HepG2 (cell line): ENCODE results near the gene EXOC1.

Source experiments
- ASH2L ChIP-seq: fragments of 300-600, 200-600 bp; sonication (generic); IDR thresholded peaks from 2 replicates; pipeline ENCODE4 v1.7.0; 2017; ENCODE audit warnings: low read depth, mild to moderate bottlenecking, moderate library complexity, mixed read lengths, low read length; ENCODE audit not compliant: insufficient read length
- CEBPZ ChIP-seq: IDR thresholded peaks from 2 replicates; pipeline ENCODE4 v1.6.1; 2012; ENCODE audit warnings: low read length, improper control_type of control experiment
- CTCF ChIP-seq: sonication (generic); formaldehyde crosslinking; IDR thresholded peaks from 2 replicates; pipeline ENCODE4 v1.5.0; 2020; ENCODE audit warnings: mild to moderate bottlenecking, missing genetic modification reagents, moderate library complexity
- HNRNPK ChIP-seq: fragments of 200-400 bp; formaldehyde crosslinking; IDR thresholded peaks from 2 replicates; pipeline ENCODE4 v1.6.1; 2018; ENCODE audit warnings: low read length, low read depth, moderate library complexity, mild to moderate bottlenecking; ENCODE audit not compliant: poor library complexity, severe bottlenecking
- MAX ChIP-seq: IDR thresholded peaks from 2 replicates; pipeline ENCODE4 v1.6.1; 2012; ENCODE audit warnings: inconsistent platforms
- MED13 ChIP-seq: sonication (generic); formaldehyde crosslinking; IDR thresholded peaks from 2 replicates; pipeline ENCODE4 v1.5.0; 2020; ENCODE audit warnings: missing genetic modification reagents
- MEIS1 ChIP-seq: sonication (generic); formaldehyde crosslinking; IDR thresholded peaks from 2 replicates; pipeline ENCODE4 v1.9.0; 2021; ENCODE audit warnings: mild to moderate bottlenecking, missing genetic modification reagents, moderate library complexity, borderline replicate concordance
- NCOA5 ChIP-seq: sonication (generic); formaldehyde crosslinking; IDR thresholded peaks from 2 replicates; pipeline ENCODE4 v1.4.0; 2020; ENCODE audit warnings: missing genetic modification reagents
- NFIC ChIP-seq: IDR thresholded peaks from 2 replicates; pipeline ENCODE4 v1.6.1; 2012; ENCODE audit warnings: mild to moderate bottlenecking, low read length, inconsistent platforms
- POLR2AphosphoS5 ChIP-seq: IDR thresholded peaks from 2 replicates; pipeline ENCODE4 v1.6.1; 2012; ENCODE audit warnings: low read depth, low read length
- TARDBP ChIP-seq: sonication (generic); formaldehyde crosslinking; IDR thresholded peaks from 2 replicates; pipeline ENCODE4 v1.8.0; 2022; ENCODE audit warnings: mild to moderate bottlenecking, missing genetic modification reagents
- ZNF24 ChIP-seq: fragments of 450-650 bp; IDR thresholded peaks from 2 replicates; pipeline ENCODE4 v1.6.1; 2017; ENCODE audit warnings: antibody characterized with exemption, mild to moderate bottlenecking
- ZNF510 ChIP-seq: sonication (generic); formaldehyde crosslinking; IDR thresholded peaks from 2 replicates; pipeline ENCODE4 v1.4.0; 2020; ENCODE audit warnings: low read depth, mild to moderate bottlenecking, missing genetic modification reagents

- no peak for TF ChIP-seq MED13
- no peak for TF ChIP-seq POLR2AphosphoS5
- TF ChIP-seq TARDBP: no peak
- TF ChIP-seq HNRNPK: no peak
- TF ChIP-seq ZNF510: no peak
- no peak for TF ChIP-seq NFIC
- TF ChIP-seq NCOA5 (CRISPR knock-in tag): no peak
- TF ChIP-seq MEIS1 (CRISPR knock-in tag): no peak
- no peak for TF ChIP-seq CTCF (CRISPR knock-in tag)
- TF ChIP-seq ASH2L: no peak
- no peak for TF ChIP-seq CEBPZ
- no peak for TF ChIP-seq MAX
- no peak for TF ChIP-seq ZNF24
These were observed 34.1 kb downstream of the EXOC1 start for GRCh38 chr4:55887594-55887993.
